RWPE2 (cell line): ENCODE results near the gene FRAS1.

Experiments
- ATAC-seq: fragments of 200-7000 bp; cut with Tn5 transposase; 3 replicates; pipeline ENCODE4 v1.9.1; 2021; ENCODE audit warnings: low read depth
- DNase-seq: peaks from one replicate; pipeline ENCODE4 v3.0.0-alpha.2; 2020; ENCODE audit warnings: low spot score
- H3K27ac ChIP-seq: fragments of 450-650 bp; 2 replicates; pipeline ENCODE4 v1.5.1; 2017; ENCODE audit warnings: mild to moderate bottlenecking; ENCODE audit not compliant: poor library complexity, severe bottlenecking
- H3K27me3 ChIP-seq: fragments of 250-450 bp; sonication (Bioruptor Pico); 2 replicates; pipeline ENCODE4 v1.5.1; 2021; ENCODE audit warnings: mild to moderate bottlenecking, moderate library complexity; ENCODE audit not compliant: insufficient read depth, poor library complexity, severe bottlenecking
- H3K36me3 ChIP-seq: fragments of 250-450 bp; sonication (Bioruptor Pico); 2 replicates; pipeline ENCODE4 v1.5.1; 2020; ENCODE audit warnings: low read depth, mild to moderate bottlenecking, moderate library complexity
- H3K4me1 ChIP-seq: fragments of 250-450 bp; sonication (Bioruptor Pico); 2 replicates; pipeline ENCODE4 v1.5.1; 2021; ENCODE audit warnings: mild to moderate bottlenecking, moderate library complexity; ENCODE audit not compliant: insufficient read depth, poor library complexity, severe bottlenecking
- H3K4me3 ChIP-seq: fragments of 250-450 bp; sonication (Bioruptor Pico); 2 replicates; pipeline ENCODE4 v1.5.1; 2021; ENCODE audit warnings: mild to moderate bottlenecking, moderate library complexity; ENCODE audit not compliant: severe bottlenecking
- H3K9me3 ChIP-seq: fragments of 250-450 bp; sonication (Bioruptor Pico); 2 replicates; pipeline ENCODE4 v1.5.1; 2021; ENCODE audit warnings: mild to moderate bottlenecking, moderate library complexity; ENCODE audit not compliant: severe bottlenecking
- TF ChIP-seq, protein P1 (sequence below): fragments of 450-650 bp; IDR thresholded peaks from one replicate; pipeline ENCODE4 v1.5.1; 2017; ENCODE audit warnings: mild to moderate bottlenecking, moderate library complexity; ENCODE audit not compliant: poor library complexity, severe bottlenecking

Gene FRAS1

GRCh38 chr4:78478523-78478922 lies 421.4 kb downstream of the FRAS1 start:
- peaks cover 7% of the 10 kb centered on the region for H3K4me1 ChIP-seq
- no peaks in the 10 kb centered on the region for H3K27me3 ChIP-seq
- no peaks in the 10 kb centered on the region for H3K36me3 ChIP-seq
- no peak overlapping the region for H3K27ac ChIP-seq
- TF ChIP-seq, protein P1, sequence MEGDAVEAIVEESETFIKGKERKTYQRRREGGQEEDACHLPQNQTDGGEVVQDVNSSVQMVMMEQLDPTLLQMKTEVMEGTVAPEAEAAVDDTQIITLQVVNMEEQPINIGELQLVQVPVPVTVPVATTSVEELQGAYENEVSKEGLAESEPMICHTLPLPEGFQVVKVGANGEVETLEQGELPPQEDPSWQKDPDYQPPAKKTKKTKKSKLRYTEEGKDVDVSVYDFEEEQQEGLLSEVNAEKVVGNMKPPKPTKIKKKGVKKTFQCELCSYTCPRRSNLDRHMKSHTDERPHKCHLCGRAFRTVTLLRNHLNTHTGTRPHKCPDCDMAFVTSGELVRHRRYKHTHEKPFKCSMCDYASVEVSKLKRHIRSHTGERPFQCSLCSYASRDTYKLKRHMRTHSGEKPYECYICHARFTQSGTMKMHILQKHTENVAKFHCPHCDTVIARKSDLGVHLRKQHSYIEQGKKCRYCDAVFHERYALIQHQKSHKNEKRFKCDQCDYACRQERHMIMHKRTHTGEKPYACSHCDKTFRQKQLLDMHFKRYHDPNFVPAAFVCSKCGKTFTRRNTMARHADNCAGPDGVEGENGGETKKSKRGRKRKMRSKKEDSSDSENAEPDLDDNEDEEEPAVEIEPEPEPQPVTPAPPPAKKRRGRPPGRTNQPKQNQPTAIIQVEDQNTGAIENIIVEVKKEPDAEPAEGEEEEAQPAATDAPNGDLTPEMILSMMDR: no peak
- no peak for ATAC-seq
- no peak overlapping the region for H3K4me3 ChIP-seq
- no peaks in the 10 kb centered on the region for H3K9me3 ChIP-seq
- no peak for DNase-seq

DNA sequence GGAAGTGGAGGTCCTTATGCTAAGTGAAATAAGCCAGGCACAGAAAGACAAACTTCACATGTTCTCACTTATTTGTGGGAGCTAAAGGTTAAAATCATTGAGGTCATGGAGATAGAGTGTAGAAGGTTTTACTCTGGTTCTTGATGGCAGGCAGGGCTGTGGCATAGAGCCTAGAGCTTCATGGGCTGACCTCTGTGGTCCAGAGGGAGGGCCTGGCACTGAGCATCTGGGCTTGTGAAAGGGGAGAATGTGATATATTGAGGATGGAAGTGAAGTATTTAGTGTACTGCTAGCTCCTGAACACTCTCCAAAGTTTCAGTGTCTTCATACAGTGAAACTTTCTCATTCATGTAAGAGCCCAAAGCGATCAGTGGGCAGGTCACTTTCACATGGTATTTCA lies 423.2 kb downstream of the FRAS1 start:
- Histone ChIP-seq H3K27ac (no peak overlapping the region), H3K9me3 (no peaks in the 10 kb centered on the region), H3K36me3 (no peaks in the 10 kb centered on the region), H3K27me3 (no peaks in the 10 kb centered on the region), H3K4me1 (peaks cover 7% of the 10 kb centered on the region), H3K4me3 (no peak overlapping the region)
- DNase-seq (no peak), ATAC-seq (no peak)
- TF ChIP-seq, protein P1: no peak

DNA sequence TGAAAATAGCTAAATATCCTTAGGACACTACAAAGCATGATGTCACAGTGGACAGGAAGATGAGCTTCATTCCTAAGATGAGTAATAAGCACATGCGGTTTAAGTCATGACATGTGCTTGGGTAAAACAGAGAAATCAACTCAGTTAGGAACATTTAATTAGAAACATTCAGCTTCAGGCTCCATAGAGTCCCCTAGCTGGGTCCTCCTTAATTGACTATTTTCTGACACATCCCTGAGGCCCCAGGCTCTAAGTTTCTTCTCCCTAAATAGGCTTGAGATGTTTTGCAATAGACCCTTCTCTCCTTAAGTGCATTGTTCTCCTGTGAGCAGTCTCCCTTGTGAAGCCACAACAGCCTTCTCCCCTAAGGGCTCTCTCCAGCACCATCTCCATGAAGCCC lies 424.1 kb downstream of the FRAS1 start:
- H3K4me1 ChIP-seq: peaks cover 7% of the 10 kb centered on the region
- ATAC-seq: peak; percentile 62; the same call in 2 of the 3 replicates

GRCh38 chr4:78482281-78482680 lies 425.2 kb downstream of the FRAS1 start:
- Histone ChIP-seq H3K9me3 (no peaks in the 10 kb centered on the region), H3K27ac (no peak overlapping the region), H3K36me3 (no peaks in the 10 kb centered on the region), H3K4me1 (peaks cover 7% of the 10 kb centered on the region), H3K4me3 (no peak overlapping the region), H3K27me3 (no peaks in the 10 kb centered on the region)
- TF ChIP-seq, protein P1: no peak
- no peak for DNase-seq
- no peak for ATAC-seq

More for the DNA sequence above, 424.1 kb downstream of the FRAS1 start:
- H3K27me3 ChIP-seq: no peaks in the 10 kb centered on the region
- DNase-seq: no peak
- H3K9me3 ChIP-seq: no peaks in the 10 kb centered on the region
- H3K4me3 ChIP-seq: no peak overlapping the region
- H3K27ac ChIP-seq: no peak overlapping the region
- no peaks in the 10 kb centered on the region for H3K36me3 ChIP-seq
- TF ChIP-seq, protein P1: no peak

DNA sequence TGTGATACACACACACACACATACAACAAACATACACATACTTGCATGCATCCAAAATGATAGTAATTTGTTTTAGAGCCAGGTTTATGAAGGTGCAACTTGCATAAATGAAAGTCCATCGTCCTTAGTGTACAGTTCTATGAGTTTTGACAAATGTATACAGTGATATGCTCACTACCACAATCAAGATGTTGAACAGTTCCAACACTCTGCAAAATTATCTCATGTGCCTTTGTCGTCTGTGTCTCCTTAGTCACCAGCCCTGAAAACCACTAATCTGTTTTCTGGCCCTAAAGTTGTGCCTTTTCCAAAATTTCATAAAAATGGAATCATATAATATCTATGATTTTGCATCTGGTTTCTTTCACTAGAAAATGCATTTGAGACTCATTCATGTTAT lies 426.7 kb downstream of the FRAS1 start:
- TF ChIP-seq, protein P1: no peak
- no peak overlapping the region for H3K4me3 ChIP-seq
- no peaks in the 10 kb centered on the region for H3K36me3 ChIP-seq
- ATAC-seq: no peak
- peaks cover 7% of the 10 kb centered on the region for H3K4me1 ChIP-seq
- H3K27me3 ChIP-seq: no peaks in the 10 kb centered on the region
- no peak overlapping the region for H3K27ac ChIP-seq
- H3K9me3 ChIP-seq: no peaks in the 10 kb centered on the region
- DNase-seq: no peak
